Hematopoietic multipotent progenitor cell treated with erythropoietin and hydrocortisone succinate and interleukin-3 and kit ligand, for 4 days (in vitro differentiated cells): ENCODE results near the gene PRTN3.

Source experiments
- DNase-seq: peaks from one replicate; pipeline ENCODE4 v3.0.0-alpha.2; 2015

The PRTN3 gene

GRCh38 chr19:803686-804418, 36.9 kb upstream of the PRTN3 start:
- no peak for DNase-seq

- DNase-seq = no peak
Observed at GRCh38 chr19:804419-805165, 36.2 kb upstream of the PRTN3 start.

GRCh38 chr19:805166-805551, 35.6 kb upstream of the PRTN3 start:
- no peak for DNase-seq

- no peak for DNase-seq
Observed at GRCh38 chr19:805600-806550, 34.9 kb upstream of the PRTN3 start.

GRCh38 chr19:806815-807421, 33.9 kb upstream of the PRTN3 start:
- no peak for DNase-seq

- DNase-seq = no peak
Observed at GRCh38 chr19:807627-808422, 33.0 kb upstream of the PRTN3 start.

- no peak for DNase-seq
Observed at GRCh38 chr19:808423-808775, 32.4 kb upstream of the PRTN3 start.

- no peak for DNase-seq
Observed at GRCh38 chr19:810077-810855, 30.5 kb upstream of the PRTN3 start.

GRCh38 chr19:810883-811489, 29.8 kb upstream of the PRTN3 start:
- DNase-seq = no peak

- DNase-seq = no peak
Observed at GRCh38 chr19:811506-812048, 29.2 kb upstream of the PRTN3 start.

- DNase-seq = no peak
Observed at GRCh38 chr19:812049-812746, 28.6 kb upstream of the PRTN3 start.

- DNase-seq = no peak
Observed at GRCh38 chr19:812747-813218, 28.0 kb upstream of the PRTN3 start.

- DNase-seq = no peak
Observed at GRCh38 chr19:813219-814151, 27.3 kb upstream of the PRTN3 start.

- DNase-seq = no peak
Observed at GRCh38 chr19:814152-815078, 26.4 kb upstream of the PRTN3 start.

GRCh38 chr19:815079-815774, 25.6 kb upstream of the PRTN3 start:
- DNase-seq = no peak

GRCh38 chr19:815775-816499, 24.9 kb upstream of the PRTN3 start:
- no peak for DNase-seq
